Glutamatergic neuron (in vitro differentiated cells): ENCODE data around the gene SLC22A31. TPM values are rescaled to one million over a fixed set of nuclear protein-coding genes. Genes with fewer than 3 reads are reported as not detected.
A peak's percentile ranks its signal among the peaks of the same experiment; 100 is the strongest.

Source experiments
- DNase-seq: peaks from one replicate; pipeline ENCODE4 v3.0.0; 2022
- H3K27ac Mint-ChIP-seq: one replicate; pipeline ENCODE4 v1.8.0; 2020; ENCODE audit warnings: mild to moderate bottlenecking, mixed read lengths, inconsistent platforms; ENCODE audit not compliant: unreplicated experiment
- H3K27me3 Mint-ChIP-seq: one replicate; pipeline ENCODE4 v1.8.0; 2020; ENCODE audit warnings: mild to moderate bottlenecking, moderate library complexity, mixed read lengths, inconsistent platforms; ENCODE audit not compliant: unreplicated experiment
- H3K36me3 Mint-ChIP-seq: one replicate; pipeline ENCODE4 v1.8.0; 2020; ENCODE audit warnings: mild to moderate bottlenecking, mixed read lengths, inconsistent platforms; ENCODE audit not compliant: unreplicated experiment
- H3K4me1 Mint-ChIP-seq: one replicate; pipeline ENCODE4 v1.8.0; 2020; ENCODE audit warnings: mild to moderate bottlenecking, low read depth, mixed read lengths, inconsistent platforms; ENCODE audit not compliant: unreplicated experiment
- H3K4me3 Mint-ChIP-seq: one replicate; pipeline ENCODE4 v1.8.0; 2020; ENCODE audit warnings: mild to moderate bottlenecking, mixed read lengths, inconsistent platforms; ENCODE audit not compliant: unreplicated experiment
- H3K9me3 Mint-ChIP-seq: one replicate; pipeline ENCODE4 v1.8.0; 2020; ENCODE audit warnings: mild to moderate bottlenecking, moderate library complexity, mixed read lengths, inconsistent platforms; ENCODE audit not compliant: unreplicated experiment
- total RNA-seq: library from RNA; stranded (reverse); fragmentation: NEBNext Ultra II Directional; extraction: Animal tissue kit (Norgen Biotek cat#: 25700); gene quantifications from one replicate; pipeline ENCODE4 v1.2.1, GENCODE V29; 2021; ENCODE audit not compliant: unreplicated experiment
- TF ChIP-seq, protein P1 (sequence below): fragments of 200-600 bp; sonication (generic); IDR thresholded peaks from one replicate; pipeline ENCODE4 v1.5.0; 2021; ENCODE audit not compliant: partially characterized antibody, unreplicated experiment

Gene SLC22A31
- total RNA-seq, 1 donor from 2014 or later, result 3.9 TPM

DNA sequence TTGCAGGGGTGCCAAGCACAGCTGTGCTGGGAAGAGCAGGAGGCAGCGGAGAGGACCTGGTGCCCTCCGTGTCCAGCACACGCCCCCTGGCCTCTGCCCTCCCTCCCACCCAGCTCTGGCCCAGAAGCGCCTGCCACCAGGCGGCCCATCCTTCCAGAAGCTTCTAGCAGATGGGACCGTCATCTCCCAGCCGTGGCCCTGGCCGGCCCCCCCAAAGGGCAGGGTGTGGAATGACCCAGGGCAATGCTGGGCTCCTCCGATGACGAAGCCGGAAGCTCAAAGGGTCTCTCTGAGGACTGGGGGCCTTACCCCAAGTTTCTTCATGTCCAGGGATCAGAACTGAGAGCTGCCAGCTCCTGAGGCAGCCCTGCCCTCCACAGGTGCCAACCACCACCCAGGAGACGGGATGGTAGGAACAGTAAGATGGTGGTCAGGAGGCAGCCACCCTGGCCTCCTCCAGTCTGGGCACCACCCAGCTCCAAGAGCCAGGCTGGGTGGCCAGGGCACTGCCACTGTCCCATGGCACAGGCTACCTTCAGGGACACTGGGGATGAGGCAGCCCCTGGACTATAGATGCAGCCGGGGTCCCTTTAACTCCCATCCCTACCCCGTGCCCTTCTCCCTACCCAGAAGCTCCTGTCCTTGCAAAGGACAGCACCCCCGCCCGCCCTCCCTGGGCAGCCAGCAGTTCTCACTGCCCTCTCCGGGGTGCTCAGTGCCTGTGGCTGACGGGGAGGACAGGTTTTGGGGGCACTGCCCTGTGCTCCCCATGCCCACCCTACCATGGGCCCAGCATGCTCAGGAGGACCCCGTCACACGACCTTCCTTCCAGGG lies 35.3 kb downstream of the SLC22A31 start:
- no peak overlapping the region for H3K27ac Mint-ChIP-seq
- TF ChIP-seq, protein P1, sequence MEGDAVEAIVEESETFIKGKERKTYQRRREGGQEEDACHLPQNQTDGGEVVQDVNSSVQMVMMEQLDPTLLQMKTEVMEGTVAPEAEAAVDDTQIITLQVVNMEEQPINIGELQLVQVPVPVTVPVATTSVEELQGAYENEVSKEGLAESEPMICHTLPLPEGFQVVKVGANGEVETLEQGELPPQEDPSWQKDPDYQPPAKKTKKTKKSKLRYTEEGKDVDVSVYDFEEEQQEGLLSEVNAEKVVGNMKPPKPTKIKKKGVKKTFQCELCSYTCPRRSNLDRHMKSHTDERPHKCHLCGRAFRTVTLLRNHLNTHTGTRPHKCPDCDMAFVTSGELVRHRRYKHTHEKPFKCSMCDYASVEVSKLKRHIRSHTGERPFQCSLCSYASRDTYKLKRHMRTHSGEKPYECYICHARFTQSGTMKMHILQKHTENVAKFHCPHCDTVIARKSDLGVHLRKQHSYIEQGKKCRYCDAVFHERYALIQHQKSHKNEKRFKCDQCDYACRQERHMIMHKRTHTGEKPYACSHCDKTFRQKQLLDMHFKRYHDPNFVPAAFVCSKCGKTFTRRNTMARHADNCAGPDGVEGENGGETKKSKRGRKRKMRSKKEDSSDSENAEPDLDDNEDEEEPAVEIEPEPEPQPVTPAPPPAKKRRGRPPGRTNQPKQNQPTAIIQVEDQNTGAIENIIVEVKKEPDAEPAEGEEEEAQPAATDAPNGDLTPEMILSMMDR, result no peak
- H3K27me3 Mint-ChIP-seq, result peaks cover 12% of the 10 kb centered on the region

DNA sequence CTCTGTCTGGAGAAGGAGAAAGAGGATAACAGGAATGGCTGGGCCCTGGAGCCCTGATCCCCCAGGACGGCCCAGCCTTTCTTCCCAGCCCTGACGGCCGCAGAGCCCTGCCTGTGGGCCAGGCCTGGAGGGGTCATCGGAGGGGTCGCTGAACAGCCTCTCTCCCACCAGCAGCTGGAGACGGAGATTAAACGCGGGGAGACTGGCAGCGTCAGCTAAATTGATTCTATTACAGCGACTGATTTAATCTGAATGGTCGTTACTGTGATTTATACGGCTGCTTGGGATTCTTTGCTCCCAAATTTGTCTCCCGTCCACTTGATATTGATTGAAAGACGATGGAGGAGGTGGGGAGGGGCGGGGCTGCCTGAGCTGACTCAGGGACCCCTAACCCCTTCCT lies 35.9 kb downstream of the SLC22A31 start:
- peaks cover 12% of the 10 kb centered on the region for H3K4me1 Mint-ChIP-seq
- DNase-seq, result no peak
- H3K27me3 Mint-ChIP-seq, result peaks cover 14% of the 10 kb centered on the region
- H3K4me3 Mint-ChIP-seq, result peak overlapping the region; percentile 55
- no peak overlapping the region for H3K27ac Mint-ChIP-seq
- peaks cover 8% of the 10 kb centered on the region for H3K9me3 Mint-ChIP-seq
- TF ChIP-seq, protein P1, result no peak
- no peaks in the 10 kb centered on the region for H3K36me3 Mint-ChIP-seq

More for the DNA sequence above, 35.3 kb downstream of the SLC22A31 start:
- no peaks in the 10 kb centered on the region for H3K36me3 Mint-ChIP-seq
- H3K4me3 Mint-ChIP-seq, result no peak overlapping the region
- peaks cover 6% of the 10 kb centered on the region for H3K9me3 Mint-ChIP-seq
- peaks cover 12% of the 10 kb centered on the region for H3K4me1 Mint-ChIP-seq
- no peak for DNase-seq

GRCh38 chr16:89163297-89163696 lies 37.0 kb downstream of the SLC22A31 start:
- Mint-ChIP-seq H3K27me3 (peaks cover 14% of the 10 kb centered on the region), H3K27ac (no peak overlapping the region), H3K9me3 (peaks cover 8% of the 10 kb centered on the region), H3K4me1 (peaks cover 14% of the 10 kb centered on the region), H3K36me3 (no peaks in the 10 kb centered on the region), H3K4me3 (no peak overlapping the region)
- DNase-seq, result no peak
- TF ChIP-seq, protein P1, result no peak

DNA sequence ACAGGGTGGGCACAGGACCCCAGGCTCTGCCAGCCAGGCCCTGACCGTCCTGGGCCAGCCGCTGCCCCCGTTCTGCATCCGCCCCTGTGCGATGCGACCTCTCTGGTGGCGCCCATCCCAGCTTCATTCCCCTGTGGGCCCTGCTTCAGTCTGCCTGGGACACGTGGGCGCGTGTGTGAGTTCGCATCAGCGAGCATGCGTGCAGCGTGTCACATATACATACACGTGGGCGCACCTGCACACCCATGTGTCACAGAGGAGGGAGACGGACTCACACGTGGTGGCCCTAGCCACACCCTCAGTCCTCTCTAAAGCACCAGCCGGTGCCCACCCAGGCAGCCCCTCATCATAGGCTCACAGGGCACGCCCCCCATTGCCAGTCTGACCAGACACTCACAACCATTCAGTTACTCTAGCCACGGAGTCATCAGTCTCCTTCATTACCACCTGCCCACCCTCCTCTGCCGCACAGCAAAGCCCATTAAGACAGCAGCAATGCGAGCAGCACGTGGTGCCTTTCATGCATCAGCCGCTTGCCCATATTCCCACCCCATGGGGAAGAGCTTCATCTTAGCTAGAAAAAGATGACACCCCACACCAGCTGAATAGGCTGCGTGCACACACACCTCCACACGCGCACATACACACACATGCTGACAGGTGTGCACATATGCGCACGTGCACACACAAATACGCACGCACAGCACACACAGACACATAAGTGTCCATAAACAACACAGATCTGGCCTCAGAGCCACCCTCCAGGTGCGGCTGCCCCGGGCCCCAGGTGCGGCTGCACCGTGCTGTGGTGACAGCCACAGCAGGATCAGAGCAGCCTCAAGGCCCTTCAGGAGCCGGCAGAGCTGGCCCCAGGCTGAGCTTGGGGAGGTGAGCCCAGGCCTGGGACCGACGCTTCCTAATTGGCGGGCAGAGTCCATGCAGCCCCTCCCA lies 38.3 kb downstream of the SLC22A31 start:
- Mint-ChIP-seq H3K4me3 (no peak overlapping the region), H3K36me3 (no peaks in the 10 kb centered on the region), H3K27me3 (peaks cover 14% of the 10 kb centered on the region), H3K9me3 (peaks cover 8% of the 10 kb centered on the region), H3K27ac (no peak overlapping the region), H3K4me1 (peaks cover 12% of the 10 kb centered on the region)
- TF ChIP-seq, protein P1, result no peak
- no peak for DNase-seq
